SH-SY5Y (cell line): Measurements from ENCODE around the gene ID2.

Source experiments
- GATA2 ChIP-seq: IDR thresholded peaks from 2 replicates; pipeline ENCODE4 v1.6.1; 2011; ENCODE audit warnings: mild to moderate bottlenecking, low read depth, low read length
- GATA3 ChIP-seq: IDR thresholded peaks from 2 replicates; pipeline ENCODE4 v1.6.1; 2011; ENCODE audit warnings: low read depth, mild to moderate bottlenecking, low read length, moderate library complexity

DNA sequence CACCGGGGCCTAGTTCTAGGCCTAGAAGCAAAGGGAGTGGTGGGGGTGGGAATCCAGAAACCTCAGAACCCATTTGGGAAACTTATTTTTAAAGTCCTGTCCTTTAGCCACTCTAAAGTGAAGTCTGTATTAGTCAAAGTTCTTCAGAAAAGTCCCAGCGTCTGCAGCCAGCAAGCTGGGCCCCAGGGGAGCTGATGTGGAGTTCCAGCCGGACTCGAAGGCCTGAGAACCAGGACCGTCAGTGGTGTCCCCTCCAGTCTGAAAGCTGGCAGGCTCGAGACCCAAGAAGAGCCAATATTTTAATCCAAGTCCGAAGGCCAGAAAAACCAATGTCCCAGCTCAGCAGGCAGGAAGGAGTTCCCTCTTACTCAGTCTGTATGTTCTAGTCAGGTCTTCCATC lies 32.4 kb downstream of the ID2 start:
- TF ChIP-seq GATA2, result no peak
- TF ChIP-seq GATA3, result no peak
